K562 (cell line): Measurements from ENCODE around the gene BRF1. TPM values are rescaled to one million over a fixed set of nuclear protein-coding genes. Genes with fewer than 3 reads are reported as not detected.

Source experiments
- CC2D1A ChIP-seq: fragments of 450-650 bp; IDR thresholded peaks from 2 replicates; pipeline ENCODE4 v1.6.1; 2017; ENCODE audit warnings: mild to moderate bottlenecking
- CTBP1 ChIP-seq: fragments of 450-650 bp; IDR thresholded peaks from 2 replicates; pipeline ENCODE4 v1.6.1; 2016; ENCODE audit warnings: borderline replicate concordance
- E2F6 ChIP-seq, 2 experiments: IDR thresholded peaks; 2 replicates each; pipeline ENCODE4 v1.6.1; 2011; ENCODE audit warnings: borderline replicate concordance in 1 of 2, control low read depth in 1 of 2, low read depth in 1 of 2, low read length in 1 of 2, mild to moderate bottlenecking in 1 of 2, mixed read lengths in 1 of 2, moderate library complexity in 1 of 2; ENCODE audit not compliant: insufficient read depth in 1 of 2, insufficient read length in 1 of 2, poor library complexity in 1 of 2, severe bottlenecking in 1 of 2; ENCODE audit errors: extremely low read depth in 1 of 2
- FOS ChIP-seq: IDR thresholded peaks from 3 replicates; pipeline ENCODE4 v1.6.1; 2011; ENCODE audit not compliant: insufficient read length; ENCODE audit errors: extremely low read depth
- FOXA3 ChIP-seq, 2 experiments: fragments of 450-650 bp in 1 of 2; sonication (generic) in 1 of 2; formaldehyde crosslinking; IDR thresholded peaks in 1 of 2; conservative IDR thresholded peaks in 1 of 2; 2 replicates each; pipeline versions ENCODE4 v1.4.0 to v1.8.0; 2020 to 2022; ENCODE audit warnings: mild to moderate bottlenecking in 2 of 2, missing genetic modification reagents in 1 of 2
- MBD2 ChIP-seq: sonication (generic); IDR thresholded peaks from 2 replicates; pipeline ENCODE4 v1.6.1; 2016; ENCODE audit warnings: low read depth, borderline replicate concordance
- NR2C2 ChIP-seq, 2 experiments: fragments of 200-800 bp in 1 of 2; sonication (Bioruptor generic) in 1 of 2; sonication (generic) in 1 of 2; formaldehyde crosslinking in 1 of 2; IDR thresholded peaks; 2 replicates each; pipeline versions ENCODE4 v1.6.1 to v1.8.0; 2016 to 2022; ENCODE audit warnings: mild to moderate bottlenecking in 1 of 2, missing compliant biosample characterization in 1 of 2, missing genetic modification characterization in 1 of 2, missing genetic modification reagents in 1 of 2
- PHF8 ChIP-seq: fragments of 200-600 bp; sonication (generic); IDR thresholded peaks from 2 replicates; pipeline ENCODE4 v1.6.1; 2012; ENCODE audit warnings: mixed run types, mild to moderate bottlenecking, inconsistent platforms, low read length, moderate library complexity, borderline replicate concordance
- POLR2G ChIP-seq: fragments of 200-400 bp; formaldehyde crosslinking; IDR thresholded peaks from 2 replicates; pipeline ENCODE4 v1.6.1; 2017; ENCODE audit warnings: low read depth, mild to moderate bottlenecking, antibody characterized with exemption, low read length, moderate library complexity
- RBFOX2 ChIP-seq: fragments of 200-400 bp; formaldehyde crosslinking; IDR thresholded peaks from 2 replicates; pipeline ENCODE4 v1.6.1; 2017; ENCODE audit warnings: low read depth, mild to moderate bottlenecking, low read length, moderate library complexity
- RBM15 ChIP-seq: fragments of 200-400 bp; formaldehyde crosslinking; IDR thresholded peaks from 2 replicates; pipeline ENCODE4 v1.6.1; 2018; ENCODE audit warnings: mild to moderate bottlenecking, low read length, moderate library complexity; ENCODE audit not compliant: insufficient read depth
- polyA plus RNA-seq, 8 experiments: library from polyadenylated mRNA; depleted of rRNA in 4 of 8; stranded (reverse) in 5 of 8; unstranded in 3 of 8; fragments of >200 nt; fragmentation: Nextera tagmentation in 2 of 8; fragmentation: Illumina TruSeq in 1 of 8; extraction: Ambion mirVana in 2 of 8; extraction: Trizol in 1 of 8; gene quantifications; 2 replicates each; pipeline versions ENCODE4 v1.2.1 to v1.2.3, GENCODE V29; 2011 to 2014; ENCODE audit warnings: inconsistent platforms in 1 of 8, missing spikeins in 1 of 8
- total RNA-seq, 7 experiments: library from RNA; depleted of rRNA in 6 of 7; stranded (reverse); fragments of >200 nt in 6 of 7; fragmentation: Illumina TruSeq in 2 of 7; extraction: Trizol in 2 of 7; gene quantifications; 2 replicates each; pipeline versions ENCODE4 v1.2.1 to v1.2.3, GENCODE V29; 2011 to 2021; ENCODE audit warnings: low replicate concordance in 1 of 7
- TF ChIP-seq, protein P1 (sequence below), 2 experiments: fragments of 450-650 bp; formaldehyde crosslinking in 1 of 2; IDR thresholded peaks; 2 replicates each; pipeline versions ENCODE4 v1.4.0 to v1.6.1; 2014 to 2020; ENCODE audit warnings: mild to moderate bottlenecking in 2 of 2, borderline replicate concordance in 1 of 2, low read depth in 1 of 2
- TF ChIP-seq, protein P2 (sequence below): sonication (generic); formaldehyde crosslinking; IDR thresholded peaks from 2 replicates; pipeline ENCODE4 v1.8.0; 2022; ENCODE audit warnings: missing genetic modification reagents, mild to moderate bottlenecking, moderate library complexity, borderline replicate concordance

Gene BRF1
- total and polyA plus RNA-seq, 9 of the 15 experiments (the other 6 are each of a cell fraction or from before 2014, with no cell fraction given) = 0.14 to 24.6 (median 8.2) TPM

DNA sequence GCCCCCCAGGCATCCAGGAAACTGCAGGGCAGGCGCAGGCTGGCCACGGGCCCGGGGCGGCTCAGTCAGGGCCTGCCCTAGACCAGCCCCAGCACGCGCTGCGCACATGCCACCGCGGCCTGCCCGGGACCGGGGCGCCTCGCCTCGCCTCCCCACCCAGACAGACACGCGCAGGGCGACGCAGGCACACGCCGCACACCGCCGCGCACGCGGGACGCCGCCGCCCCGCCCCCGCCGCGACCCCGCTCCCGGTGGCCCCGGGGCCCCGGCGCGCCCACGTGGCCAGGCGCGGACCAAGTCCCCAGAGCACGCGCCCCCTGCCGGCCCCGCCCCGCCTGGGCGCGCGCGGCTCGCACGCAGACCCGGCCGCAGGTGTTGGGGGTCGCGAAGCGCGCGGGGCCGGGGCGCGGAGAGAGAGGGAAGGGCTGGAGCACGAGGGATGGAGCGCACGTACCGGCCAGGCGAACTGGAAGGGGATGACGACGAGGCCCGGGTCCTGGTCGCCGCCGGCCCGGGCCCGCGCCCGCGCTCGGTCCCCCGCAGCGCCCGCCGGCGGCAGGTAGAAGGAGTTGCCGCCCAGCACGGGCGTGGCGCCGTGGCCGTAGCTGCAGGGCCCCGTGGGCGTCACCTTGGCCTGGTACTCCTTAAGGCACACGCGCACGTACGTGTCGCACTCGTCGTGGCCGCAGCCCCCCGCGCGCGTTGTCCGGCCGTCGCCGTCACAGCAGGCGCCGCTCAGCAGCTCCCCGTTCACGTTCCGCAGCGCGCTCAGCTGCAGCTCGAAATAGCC is 133.3 kb downstream of the BRF1 start (continued):
- no peak for TF ChIP-seq FOXA3 (CRISPR knock-in tag; conservative IDR thresholded peaks at IDR 0.05 in 1 of 2, IDR thresholded peaks at IDR 0.05 in 1 of 2)
- TF ChIP-seq MBD2 = no peak
- TF ChIP-seq CTBP1 = peak; percentile 98
- TF ChIP-seq POLR2G = peak; percentile 70
- TF ChIP-seq RBM15 = no peak
- TF ChIP-seq FOS = no peak
- TF ChIP-seq, protein P1, sequence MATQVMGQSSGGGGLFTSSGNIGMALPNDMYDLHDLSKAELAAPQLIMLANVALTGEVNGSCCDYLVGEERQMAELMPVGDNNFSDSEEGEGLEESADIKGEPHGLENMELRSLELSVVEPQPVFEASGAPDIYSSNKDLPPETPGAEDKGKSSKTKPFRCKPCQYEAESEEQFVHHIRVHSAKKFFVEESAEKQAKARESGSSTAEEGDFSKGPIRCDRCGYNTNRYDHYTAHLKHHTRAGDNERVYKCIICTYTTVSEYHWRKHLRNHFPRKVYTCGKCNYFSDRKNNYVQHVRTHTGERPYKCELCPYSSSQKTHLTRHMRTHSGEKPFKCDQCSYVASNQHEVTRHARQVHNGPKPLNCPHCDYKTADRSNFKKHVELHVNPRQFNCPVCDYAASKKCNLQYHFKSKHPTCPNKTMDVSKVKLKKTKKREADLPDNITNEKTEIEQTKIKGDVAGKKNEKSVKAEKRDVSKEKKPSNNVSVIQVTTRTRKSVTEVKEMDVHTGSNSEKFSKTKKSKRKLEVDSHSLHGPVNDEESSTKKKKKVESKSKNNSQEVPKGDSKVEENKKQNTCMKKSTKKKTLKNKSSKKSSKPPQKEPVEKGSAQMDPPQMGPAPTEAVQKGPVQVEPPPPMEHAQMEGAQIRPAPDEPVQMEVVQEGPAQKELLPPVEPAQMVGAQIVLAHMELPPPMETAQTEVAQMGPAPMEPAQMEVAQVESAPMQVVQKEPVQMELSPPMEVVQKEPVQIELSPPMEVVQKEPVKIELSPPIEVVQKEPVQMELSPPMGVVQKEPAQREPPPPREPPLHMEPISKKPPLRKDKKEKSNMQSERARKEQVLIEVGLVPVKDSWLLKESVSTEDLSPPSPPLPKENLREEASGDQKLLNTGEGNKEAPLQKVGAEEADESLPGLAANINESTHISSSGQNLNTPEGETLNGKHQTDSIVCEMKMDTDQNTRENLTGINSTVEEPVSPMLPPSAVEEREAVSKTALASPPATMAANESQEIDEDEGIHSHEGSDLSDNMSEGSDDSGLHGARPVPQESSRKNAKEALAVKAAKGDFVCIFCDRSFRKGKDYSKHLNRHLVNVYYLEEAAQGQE (IDR thresholded peaks at IDR 0.05; ENCODE audit: borderline replicate concordance) = 0 out of 2 replicates have a peak, but pooled peaks have one; percentile 8
- TF ChIP-seq, protein P1 (CRISPR knock-in tag; IDR thresholded peaks at IDR 0.05; ENCODE audit: low read depth) = no peak
- peak; percentile 14; the same call in 1 of the 2 replicates for TF ChIP-seq NR2C2 (CRISPR knock-in tag; IDR thresholded peaks at IDR 0.05)
- TF ChIP-seq NR2C2 (tag; IDR thresholded peaks at IDR 0.05) = no peak
- peak; percentile 47; the same call in 1 of the 2 replicates for TF ChIP-seq PHF8
- peak; percentile 63 for TF ChIP-seq RBFOX2
- TF ChIP-seq E2F6 (IDR thresholded peaks at IDR 0.05; ENCODE audit: borderline replicate concordance in 1 of 2, extremely low read depth in 1 of 2, insufficient read depth in 1 of 2, insufficient read length in 1 of 2, low read depth in 1 of 2, low read length in 1 of 2, poor library complexity in 1 of 2, severe bottlenecking in 1 of 2) = peak in 1 of 2 experiments; percentile 92
- TF ChIP-seq, protein P2, sequence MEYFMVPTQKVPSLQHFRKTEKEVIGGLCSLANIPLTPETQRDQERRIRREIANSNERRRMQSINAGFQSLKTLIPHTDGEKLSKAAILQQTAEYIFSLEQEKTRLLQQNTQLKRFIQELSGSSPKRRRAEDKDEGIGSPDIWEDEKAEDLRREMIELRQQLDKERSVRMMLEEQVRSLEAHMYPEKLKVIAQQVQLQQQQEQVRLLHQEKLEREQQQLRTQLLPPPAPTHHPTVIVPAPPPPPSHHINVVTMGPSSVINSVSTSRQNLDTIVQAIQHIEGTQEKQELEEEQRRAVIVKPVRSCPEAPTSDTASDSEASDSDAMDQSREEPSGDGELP (CRISPR knock-in tag) = peak; percentile 32; the same call in 1 of the 2 replicates
- no peak for TF ChIP-seq CC2D1A
